Heart left ventricle (tissue), 16 donors: ENCODE data around the gene ITIH2. TPM values are rescaled to one million over a fixed set of nuclear protein-coding genes. Genes with fewer than 3 reads are reported as not detected.
"Not testable (repeated sequence)": the region's sequence is repeated elsewhere in the genome, so short reads cannot be mapped to it uniquely, and the experiment has no call there.

ENCODE experiments used
- ATAC-seq, 4 donors: fragments of 200-7000 bp; cut with Tn5 transposase; one replicate each; pipeline ENCODE4 v1.9.1; 2020 to 2022; ENCODE audit warnings: moderate library complexity in 4 of 4, mild to moderate bottlenecking in 3 of 4, moderate number of reproducible peaks in 1 of 4
- DNase-seq, 5 donors: peaks; one replicate each; pipeline ENCODE4 v3.0.0-alpha.2; 2020
- H3K27ac ChIP-seq, 12 donors: fragments of 200-600 bp; sonication (generic) in 4 of 12; one replicate each; pipeline versions ENCODE4 v1.5.0 to v1.8.0; 2016 to 2022; ENCODE audit warnings: mild to moderate bottlenecking in 2 of 12
- H3K27me3 ChIP-seq, 9 donors: fragments of 200-600 bp; sonication (generic) in 2 of 9; one replicate each; pipeline versions ENCODE4 v1.5.1 to v1.8.0; 2016 to 2022; ENCODE audit warnings: mild to moderate bottlenecking in 3 of 9
- H3K36me3 ChIP-seq, 9 donors: fragments of 200-600 bp; sonication (generic) in 2 of 9; one replicate each; pipeline versions ENCODE4 v1.5.0 to v1.8.0; 2018 to 2022; ENCODE audit warnings: mild to moderate bottlenecking in 2 of 9
- H3K4me1 ChIP-seq, 12 donors: fragments of 200-600 bp; sonication (generic) in 4 of 12; one replicate each; pipeline versions ENCODE4 v1.5.0 to v1.8.0; 2016 to 2022; ENCODE audit warnings: mild to moderate bottlenecking in 3 of 12
- H3K4me3 ChIP-seq, 12 donors: fragments of 200-600 bp; sonication (generic) in 4 of 12; one replicate each; pipeline versions ENCODE4 v1.5.0 to v1.8.0; 2017 to 2022; ENCODE audit warnings: mild to moderate bottlenecking in 9 of 12, moderate library complexity in 4 of 12
- H3K9me3 ChIP-seq, 12 donors: fragments of 200-600 bp; sonication (generic) in 4 of 12; one replicate each; pipeline versions ENCODE4 v1.5.0 to v1.8.0; 2016 to 2022; ENCODE audit warnings: mild to moderate bottlenecking in 1 of 12
- POLR2A ChIP-seq, 2 donors: fragments of 450-650 bp; IDR thresholded peaks; one replicate each; pipeline ENCODE4 v1.6.1; 2017; ENCODE audit warnings: antibody characterized with exemption in 2 of 2, mild to moderate bottlenecking in 2 of 2, moderate library complexity in 2 of 2
- WGBS, 4 donors: extraction: QIAGEN DNeasy Blood & Tissue Kit in 2 of 4; methylation state at CpG; one replicate each; pipeline versions ENCODE4 v1.1.5 to v1.1.7; 2013 to 2018; 5-methylcytosine and 5-hydroxymethylcytosine counted together
- intact Hi-C, 10 donors: fragments of 100-400 bp; cut with DNase I; formaldehyde crosslinking; loops; one replicate each; pipeline versions ENCODE4 v1.11.1 to v1.14.2; 2022
- polyA plus RNA-seq, 2 donors: library from polyadenylated mRNA; stranded (reverse); fragments of 200-250 nt; gene quantifications; one replicate each; pipeline ENCODE4 v1.2.3, GENCODE V29; 2013
- total RNA-seq, 9 donors: library from RNA; depleted of rRNA in 2 of 9; stranded (reverse); fragments of >200 nt in 2 of 9; fragmentation: NEBNext Ultra II Directional in 3 of 9; extraction: Animal tissue kit (Norgen Biotek cat#: 25700) in 3 of 9; gene quantifications; one replicate each; pipeline versions ENCODE4 v1.1.0 to v1.2.4, GENCODE V29; 2016 to 2023
- TF ChIP-seq, protein P1 (sequence below), 12 donors: fragments of 200-600 bp; sonication (generic) in 4 of 12; IDR thresholded peaks; one replicate each; pipeline versions ENCODE4 v1.5.0 to v1.8.0; 2018 to 2022; ENCODE audit warnings: antibody characterized with exemption in 12 of 12, mild to moderate bottlenecking in 5 of 12
- donor health status: ischemic (EF 13 %, LVEDD 7.1; RV severe dilation, severe dysfunction).
- donor health status: healthy with polysubstance abuse.
- donor health status: DM: no; HTN: yes; CAD: no.
- donor health status: DM: no; HTN: no; CAD: no.
- donor health status: ischemic (EF 25% LVEDD 6.9; RV normal size, moderate dysfunction).
- donor health status: ischemic (EF 25% LVEDD 5.7; RV mildly dilated, moderate dysfunction).
- donor health status: healthy.
- donor health status: DM: yes; HTN: yes; CAD: no.
- donor health status: ischemic (EF 35%, LVEDD 5.7; RV mildly dilated, moderate dysfunction).
- donor health status: nonischemic (EF 11% LVEDD 7.7; RV severe dilation, severe dysfunction).
- donor health status: DM: yes; HTN: yes; CAD: no.
- donor health status: PGD.
- donor health status: ischemic (EF 29% LVEDD 5.4; RV normal size, mild dysfunction).
- donor health status: nonischemic (EF 23%, LVEDD 6.1; RV moderate dilation, normal function).

ITIH2 gene
- total and polyA plus RNA-seq, 11 donors, result not detected

DNA sequence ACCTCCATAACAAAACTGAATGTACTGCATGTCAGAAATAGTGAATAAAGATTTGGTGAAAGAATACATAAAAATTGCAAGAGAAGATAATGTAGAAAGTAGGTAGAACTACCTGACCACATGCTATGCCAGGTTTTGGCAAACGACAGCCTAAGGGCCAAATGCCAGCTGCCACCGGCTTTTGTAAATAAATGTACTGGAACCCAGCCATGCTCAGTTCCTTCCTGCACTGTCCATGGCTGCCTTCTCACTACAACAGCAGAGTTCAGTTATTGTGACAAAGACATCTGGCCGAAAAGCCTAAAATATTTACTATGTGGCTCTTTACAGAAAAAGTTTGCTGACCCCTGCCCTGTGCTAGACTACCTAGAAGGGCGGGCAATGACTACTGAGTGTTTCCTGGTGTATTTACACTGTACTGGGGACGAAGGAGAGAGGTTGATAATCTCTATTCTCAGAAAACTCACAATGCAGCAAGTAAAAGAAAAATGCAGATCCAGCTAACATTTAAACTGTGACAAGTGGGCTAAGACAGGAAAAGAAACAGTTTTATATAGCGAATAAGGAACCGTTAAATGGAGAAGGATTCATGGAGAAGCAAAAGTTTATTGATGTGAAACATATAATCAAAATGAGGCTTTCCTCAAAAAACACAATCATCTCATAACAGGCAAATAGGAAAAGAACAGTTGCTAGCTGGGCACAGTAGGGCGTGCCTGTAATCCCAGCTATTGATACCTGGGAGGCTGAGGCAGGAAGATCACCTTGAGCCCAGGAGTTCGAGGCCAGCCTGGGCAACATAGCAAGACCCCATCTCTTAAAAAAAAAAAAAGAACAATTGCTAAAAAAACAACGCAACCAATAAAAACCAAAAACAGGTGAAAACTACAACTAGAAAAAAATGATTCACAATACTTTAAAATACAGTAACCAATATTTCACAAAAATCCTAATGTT, 71.0 kb downstream of the ITIH2 start:
- H3K27me3 ChIP-seq, result no peaks in the 10 kb centered on the region
- no peaks in the 10 kb centered on the region for H3K9me3 ChIP-seq
- WGBS, 4 donors, result 56 to 73% (median 58%) methylated on average over 10 of the region's 10 CpGs
- peak in 1 of 5 donors; percentile 16 for DNase-seq
- H3K4me1 ChIP-seq, result peaks cover 0 to 11% (median 5%) of the 10 kb centered on the region in 12 donors
- intact Hi-C loops, result no loop called here
- peak in 3 of 4 donors; percentile 39 to 64 (median 53) for ATAC-seq
- H3K4me3 ChIP-seq, result no peak overlapping the region
- H3K36me3 ChIP-seq, result peaks cover 0 to 99% (median 87%) of the 10 kb centered on the region in 9 donors
- no peak overlapping the region for H3K27ac ChIP-seq
- TF ChIP-seq, protein P1, sequence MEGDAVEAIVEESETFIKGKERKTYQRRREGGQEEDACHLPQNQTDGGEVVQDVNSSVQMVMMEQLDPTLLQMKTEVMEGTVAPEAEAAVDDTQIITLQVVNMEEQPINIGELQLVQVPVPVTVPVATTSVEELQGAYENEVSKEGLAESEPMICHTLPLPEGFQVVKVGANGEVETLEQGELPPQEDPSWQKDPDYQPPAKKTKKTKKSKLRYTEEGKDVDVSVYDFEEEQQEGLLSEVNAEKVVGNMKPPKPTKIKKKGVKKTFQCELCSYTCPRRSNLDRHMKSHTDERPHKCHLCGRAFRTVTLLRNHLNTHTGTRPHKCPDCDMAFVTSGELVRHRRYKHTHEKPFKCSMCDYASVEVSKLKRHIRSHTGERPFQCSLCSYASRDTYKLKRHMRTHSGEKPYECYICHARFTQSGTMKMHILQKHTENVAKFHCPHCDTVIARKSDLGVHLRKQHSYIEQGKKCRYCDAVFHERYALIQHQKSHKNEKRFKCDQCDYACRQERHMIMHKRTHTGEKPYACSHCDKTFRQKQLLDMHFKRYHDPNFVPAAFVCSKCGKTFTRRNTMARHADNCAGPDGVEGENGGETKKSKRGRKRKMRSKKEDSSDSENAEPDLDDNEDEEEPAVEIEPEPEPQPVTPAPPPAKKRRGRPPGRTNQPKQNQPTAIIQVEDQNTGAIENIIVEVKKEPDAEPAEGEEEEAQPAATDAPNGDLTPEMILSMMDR (IDR thresholded peaks at IDR 0.05), result no peak
- no peak for TF ChIP-seq POLR2A (IDR thresholded peaks at IDR 0.05)

DNA sequence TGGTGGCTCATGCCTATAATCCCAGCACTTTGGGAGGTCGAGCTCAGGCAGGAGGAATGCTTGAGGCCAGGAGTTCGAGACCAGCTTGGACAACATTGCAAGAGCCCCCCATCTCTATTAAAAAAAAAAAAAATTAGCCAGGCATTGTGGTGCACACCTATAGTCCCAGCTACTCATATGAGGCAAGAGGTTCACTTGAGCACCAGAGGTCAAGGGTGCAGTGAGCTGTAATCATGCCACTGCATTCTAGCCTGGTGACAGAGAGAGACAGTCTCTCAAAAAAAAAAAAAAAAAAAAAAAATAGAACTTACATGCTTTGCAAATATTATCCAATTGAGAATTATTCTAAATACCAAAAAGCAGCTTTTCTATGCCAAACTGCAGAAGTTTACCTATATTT, 73.7 kb downstream of the ITIH2 start:
- no peaks in the 10 kb centered on the region for H3K9me3 ChIP-seq
- peaks cover 0 to 11% (median 5%) of the 10 kb centered on the region in 12 donors for H3K4me1 ChIP-seq
- DNase-seq (no peak), ATAC-seq (no peak)
- H3K36me3 ChIP-seq, result peaks cover 0 to 96% (median 93%) of the 10 kb centered on the region in 9 donors
- H3K27ac ChIP-seq, result no peak overlapping the region
- 95 to 100% (median 96%) methylated on average over 2 of the region's 2 CpGs for WGBS, 4 donors
- no peak for TF ChIP-seq POLR2A (IDR thresholded peaks at IDR 0.05)
- TF ChIP-seq, protein P1 (IDR thresholded peaks at IDR 0.05), result no peak
- H3K4me3 ChIP-seq, result no peak overlapping the region
- H3K27me3 ChIP-seq, result no peaks in the 10 kb centered on the region
- intact Hi-C loops, result no loop called here

DNA sequence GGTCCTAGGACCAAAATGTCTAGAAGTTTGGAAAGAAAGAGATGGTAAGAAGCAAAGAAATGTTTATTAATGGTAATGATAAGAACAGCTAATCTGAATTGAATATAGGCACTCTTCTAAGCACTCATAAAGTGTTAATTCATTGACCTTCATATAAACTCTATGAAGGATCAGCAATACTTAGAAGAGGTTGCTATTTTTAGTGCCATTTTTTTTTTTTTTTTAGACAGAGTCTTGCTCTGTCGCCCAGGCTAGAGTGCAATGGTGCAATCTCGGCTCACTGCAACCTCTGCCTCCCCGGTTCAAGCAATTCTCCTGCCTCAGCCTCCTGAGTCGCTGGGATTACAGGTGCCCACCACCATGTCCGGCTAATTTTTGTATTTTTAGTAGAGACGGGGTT, 79.1 kb downstream of the ITIH2 start:
- H3K27me3 ChIP-seq, DNase-seq, H3K4me3 ChIP-seq, intact Hi-C loops, H3K9me3 ChIP-seq: not testable (repeated sequence)
- H3K27ac ChIP-seq, result peak overlapping the region in 7 of 12 donors; percentile 26 to 61 (median 53)
- peaks cover 0 to 59% (median 42%) of the 10 kb centered on the region in 9 donors for H3K36me3 ChIP-seq
- 71 to 80% (median 76%) methylated on average over 6 of the region's 6 CpGs for WGBS, 4 donors
- ATAC-seq, result peak in 3 of 4 donors; percentile 53 to 83 (median 78)
- H3K4me1 ChIP-seq, result peaks cover 0 to 26% (median 10%) of the 10 kb centered on the region in 12 donors

DNA sequence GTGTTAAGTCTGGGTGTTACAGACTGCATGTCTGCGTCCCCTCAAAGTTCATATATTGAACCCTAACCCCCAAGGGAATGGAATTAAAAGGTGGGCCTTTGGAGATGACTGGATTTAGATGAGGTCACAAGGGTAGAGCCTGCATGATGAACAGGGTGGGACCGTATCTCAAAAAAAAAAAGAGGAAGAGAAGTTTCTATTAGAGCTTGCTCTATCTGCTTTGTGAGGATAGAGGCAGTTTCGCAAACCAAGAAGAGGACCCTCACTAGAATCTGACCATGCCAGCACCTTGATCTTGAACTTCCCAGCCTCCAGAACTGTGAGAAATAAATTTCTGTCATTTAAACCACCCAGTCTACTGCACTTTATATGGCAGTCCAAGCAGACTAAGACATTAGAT, 83.3 kb downstream of the ITIH2 start:
- Histone ChIP-seq H3K4me3 (peak overlapping the region in 6 of 12 donors; percentile 88 to 95 (median 93)), H3K36me3 (peaks cover 0 to 23% (median 0%) of the 10 kb centered on the region in 9 donors), H3K27me3 (no peaks in the 10 kb centered on the region), H3K27ac (no peak overlapping the region), H3K9me3 (no peaks in the 10 kb centered on the region), H3K4me1 (peaks cover 6 to 50% (median 33%) of the 10 kb centered on the region in 12 donors)
- 73 to 80% (median 74%) methylated on average over 3 of the region's 3 CpGs for WGBS, 4 donors
- no peak for DNase-seq
- TF ChIP-seq POLR2A (IDR thresholded peaks at IDR 0.05), result no peak
- TF ChIP-seq, protein P1 (IDR thresholded peaks at IDR 0.05), result no peak
- ATAC-seq, result no peak
- intact Hi-C loops, result no loop called here
